ENCODE measurements around the gene SLCO3A1. TPM values are rescaled to one million over a fixed set of nuclear protein-coding genes. Genes with fewer than 3 reads are reported as not detected.

Gene SLCO3A1
- total RNA-seq, 1 experiment from 2014 or later, result not detected

- no peaks in the 10 kb centered on the region for H3K4me1 ChIP-seq
- H3K36me3 Mint-ChIP-seq (ENCODE audit: insufficient read depth, unreplicated experiment), result no peaks in the 10 kb centered on the region
- BruUV-seq (replicated peaks), result no TSS peak
- H3K27me3 Mint-ChIP-seq (ENCODE audit: insufficient read depth, unreplicated experiment), result peaks cover 13% of the 10 kb centered on the region
- no peak overlapping the region for H3K4me3 Mint-ChIP-seq (ENCODE audit: unreplicated experiment)
- TF ChIP-seq, protein P1, sequence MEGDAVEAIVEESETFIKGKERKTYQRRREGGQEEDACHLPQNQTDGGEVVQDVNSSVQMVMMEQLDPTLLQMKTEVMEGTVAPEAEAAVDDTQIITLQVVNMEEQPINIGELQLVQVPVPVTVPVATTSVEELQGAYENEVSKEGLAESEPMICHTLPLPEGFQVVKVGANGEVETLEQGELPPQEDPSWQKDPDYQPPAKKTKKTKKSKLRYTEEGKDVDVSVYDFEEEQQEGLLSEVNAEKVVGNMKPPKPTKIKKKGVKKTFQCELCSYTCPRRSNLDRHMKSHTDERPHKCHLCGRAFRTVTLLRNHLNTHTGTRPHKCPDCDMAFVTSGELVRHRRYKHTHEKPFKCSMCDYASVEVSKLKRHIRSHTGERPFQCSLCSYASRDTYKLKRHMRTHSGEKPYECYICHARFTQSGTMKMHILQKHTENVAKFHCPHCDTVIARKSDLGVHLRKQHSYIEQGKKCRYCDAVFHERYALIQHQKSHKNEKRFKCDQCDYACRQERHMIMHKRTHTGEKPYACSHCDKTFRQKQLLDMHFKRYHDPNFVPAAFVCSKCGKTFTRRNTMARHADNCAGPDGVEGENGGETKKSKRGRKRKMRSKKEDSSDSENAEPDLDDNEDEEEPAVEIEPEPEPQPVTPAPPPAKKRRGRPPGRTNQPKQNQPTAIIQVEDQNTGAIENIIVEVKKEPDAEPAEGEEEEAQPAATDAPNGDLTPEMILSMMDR (IDR thresholded peaks at IDR 0.05; ENCODE audit: insufficient read depth in 1 of 2, low read depth in 1 of 2, low read length in 1 of 2, severe bottlenecking in 1 of 2, unreplicated experiment in 1 of 2), result peak; percentile 83 to 88
- intact Hi-C loops (cut with micrococcal nuclease; ENCODE audit: unreplicated experiment), result loop anchor here (1.0 kb wide), 4 partner anchors 108 to 286 kb away; no protein-coding TSS in a partner anchor
- H3K4me3 ChIP-seq (ENCODE audit: low read depth, low read length), result no peak overlapping the region
- H3K9me3 ChIP-seq, result no peaks in the 10 kb centered on the region
- peaks cover 2% of the 10 kb centered on the region for H3K27me3 ChIP-seq (replicated peaks; ENCODE audit: control insufficient read depth, insufficient read depth, low read length)
- CTCF ChIA-PET, result interaction anchor here (0.5 to 1.6 kb wide), 12 partner anchors 19 to 617 kb away, joined by 3 to 7 read pairs (median 4); no protein-coding TSS in a partner anchor
- no peak overlapping the region for H3K27ac Mint-ChIP-seq (ENCODE audit: unreplicated experiment)
- no peaks in the 10 kb centered on the region for H3K36me3 ChIP-seq (ENCODE audit: control insufficient read depth, insufficient read depth, low read length)
- H3K9me3 Mint-ChIP-seq (ENCODE audit: unreplicated experiment), result no peaks in the 10 kb centered on the region
- POLR2A ChIA-PET, result no interaction called here
- peaks cover 10% of the 10 kb centered on the region for H3K4me1 Mint-ChIP-seq (ENCODE audit: low read depth, unreplicated experiment)
- peak; percentile 45 to 71 for DNase-seq
These were observed 244.1 kb downstream of the SLCO3A1 start for GRCh38 chr15:92097474-92098178.

- Mint-ChIP-seq H3K27me3 (ENCODE audit: insufficient read depth, unreplicated experiment) (peaks cover 12% of the 10 kb centered on the region), H3K4me3 (ENCODE audit: unreplicated experiment) (no peak overlapping the region), H3K9me3 (ENCODE audit: unreplicated experiment) (no peaks in the 10 kb centered on the region), H3K4me1 (ENCODE audit: low read depth, unreplicated experiment) (peaks cover 10% of the 10 kb centered on the region), H3K27ac (ENCODE audit: unreplicated experiment) (no peak overlapping the region), H3K36me3 (ENCODE audit: insufficient read depth, unreplicated experiment) (no peaks in the 10 kb centered on the region)
- TF ChIP-seq, protein P1 (IDR thresholded peaks at IDR 0.05; ENCODE audit: insufficient read depth in 1 of 2, low read depth in 1 of 2, low read length in 1 of 2, severe bottlenecking in 1 of 2, unreplicated experiment in 1 of 2), result peak in 1 of 2 experiments; percentile 12
- Histone ChIP-seq H3K4me3 (ENCODE audit: low read depth, low read length) (no peak overlapping the region), H3K36me3 (ENCODE audit: control insufficient read depth, insufficient read depth, low read length) (no peaks in the 10 kb centered on the region), H3K9me3 (no peaks in the 10 kb centered on the region), H3K4me1 (no peaks in the 10 kb centered on the region), H3K27me3 (replicated peaks; ENCODE audit: control insufficient read depth, insufficient read depth, low read length) (peaks cover 2% of the 10 kb centered on the region; the same call in 1 of the 2 replicates)
- intact Hi-C loops (cut with micrococcal nuclease; ENCODE audit: unreplicated experiment), result no loop called here
- ChIA-PET CTCF (no interaction called here), POLR2A (no interaction called here)
- DNase-seq, result peak in 1 of 2 experiments; percentile 11
- BruUV-seq (replicated peaks), result no TSS peak
These were observed 245.4 kb downstream of the SLCO3A1 start for GRCh38 chr15:92098869-92099268.

- peak in 1 of 2 experiments; percentile 1 for DNase-seq
- H3K36me3 ChIP-seq (ENCODE audit: control insufficient read depth, insufficient read depth, low read length), result no peaks in the 10 kb centered on the region
- BruUV-seq (replicated peaks), result no TSS peak
- no peaks in the 10 kb centered on the region for H3K4me1 ChIP-seq
- intact Hi-C loops (cut with micrococcal nuclease; ENCODE audit: unreplicated experiment), result no loop called here
- TF ChIP-seq, protein P1 (IDR thresholded peaks at IDR 0.05; ENCODE audit: insufficient read depth in 1 of 2, low read depth in 1 of 2, low read length in 1 of 2, severe bottlenecking in 1 of 2, unreplicated experiment in 1 of 2), result no peak
- Mint-ChIP-seq H3K9me3 (ENCODE audit: unreplicated experiment) (no peaks in the 10 kb centered on the region), H3K36me3 (ENCODE audit: insufficient read depth, unreplicated experiment) (no peaks in the 10 kb centered on the region), H3K27ac (ENCODE audit: unreplicated experiment) (no peak overlapping the region), H3K4me3 (ENCODE audit: unreplicated experiment) (no peak overlapping the region), H3K4me1 (ENCODE audit: low read depth, unreplicated experiment) (peaks cover 10% of the 10 kb centered on the region), H3K27me3 (ENCODE audit: insufficient read depth, unreplicated experiment) (peaks cover 8% of the 10 kb centered on the region)
- peaks cover 2% of the 10 kb centered on the region; the same call in 1 of the 2 replicates for H3K27me3 ChIP-seq (replicated peaks; ENCODE audit: control insufficient read depth, insufficient read depth, low read length)
- H3K9me3 ChIP-seq, result no peaks in the 10 kb centered on the region
- H3K4me3 ChIP-seq (ENCODE audit: low read depth, low read length), result no peak overlapping the region
- CTCF ChIA-PET, result no interaction called here
- POLR2A ChIA-PET, result no interaction called here
These were observed 246.8 kb downstream of the SLCO3A1 start for GRCh38 chr15:92100301-92100700.

All from Caco-2 (cell line).